SJSA1 (cell line): ENCODE results near the gene RETREG1. TPM values are rescaled to one million over a fixed set of nuclear protein-coding genes. Genes with fewer than 3 reads are reported as not detected.

Experiments used
- DNase-seq, 2 experiments: peaks; one replicate each; pipeline ENCODE4 v3.0.0-alpha.2; 2015 to 2020; ENCODE audit warnings: low spot score in 2 of 2, low read depth in 1 of 2
- H3K27ac ChIP-seq: fragments of 250-450 bp; sonication (Bioruptor Pico); 2 replicates; pipeline ENCODE4 v1.5.1; 2020; ENCODE audit warnings: mild to moderate bottlenecking, moderate library complexity
- H3K27me3 ChIP-seq: fragments of 250-450 bp; sonication (Bioruptor Pico); replicated peaks from 2 replicates; pipeline ENCODE4 v1.5.1; 2020; ENCODE audit warnings: mild to moderate bottlenecking, moderate library complexity
- H3K36me3 ChIP-seq: fragments of 250-450 bp; sonication (Bioruptor Pico); 2 replicates; pipeline ENCODE4 v1.5.1; 2020; ENCODE audit warnings: mild to moderate bottlenecking
- H3K4me1 ChIP-seq: fragments of 250-450 bp; sonication (Bioruptor Pico); replicated peaks from 2 replicates; pipeline ENCODE4 v1.6.1; 2021; ENCODE audit warnings: mild to moderate bottlenecking
- H3K4me3 ChIP-seq: fragments of 250-450 bp; sonication (Bioruptor Pico); 2 replicates; pipeline ENCODE4 v1.5.1; 2020; ENCODE audit warnings: mild to moderate bottlenecking
- H3K9me3 ChIP-seq: fragments of 250-450 bp; sonication (Bioruptor Pico); replicated peaks from 2 replicates; pipeline ENCODE4 v1.5.1; 2020; ENCODE audit warnings: mild to moderate bottlenecking
- total RNA-seq: library from RNA; depleted of rRNA; stranded (reverse); fragments of >200 nt; shearing (Covaris generic); gene quantifications from 2 replicates; pipeline ENCODE4 v1.2.3, GENCODE V29; 2014

Gene RETREG1
- total RNA-seq, 1 experiment from 2014 or later: 0.26 TPM

- no peak overlapping the region for H3K27ac ChIP-seq
- DNase-seq: no peak
- no peak overlapping the region for H3K4me3 ChIP-seq
- 0 out of 2 replicates have a peak, but pooled peaks cover 4% of the 10 kb centered on the region for H3K27me3 ChIP-seq
- no peaks in the 10 kb centered on the region for H3K4me1 ChIP-seq
- H3K9me3 ChIP-seq: no peaks in the 10 kb centered on the region
- H3K36me3 ChIP-seq: no peaks in the 10 kb centered on the region
Observed at GRCh38 chr5:16510098-16510497, 106.7 kb downstream of the RETREG1 start.

DNA sequence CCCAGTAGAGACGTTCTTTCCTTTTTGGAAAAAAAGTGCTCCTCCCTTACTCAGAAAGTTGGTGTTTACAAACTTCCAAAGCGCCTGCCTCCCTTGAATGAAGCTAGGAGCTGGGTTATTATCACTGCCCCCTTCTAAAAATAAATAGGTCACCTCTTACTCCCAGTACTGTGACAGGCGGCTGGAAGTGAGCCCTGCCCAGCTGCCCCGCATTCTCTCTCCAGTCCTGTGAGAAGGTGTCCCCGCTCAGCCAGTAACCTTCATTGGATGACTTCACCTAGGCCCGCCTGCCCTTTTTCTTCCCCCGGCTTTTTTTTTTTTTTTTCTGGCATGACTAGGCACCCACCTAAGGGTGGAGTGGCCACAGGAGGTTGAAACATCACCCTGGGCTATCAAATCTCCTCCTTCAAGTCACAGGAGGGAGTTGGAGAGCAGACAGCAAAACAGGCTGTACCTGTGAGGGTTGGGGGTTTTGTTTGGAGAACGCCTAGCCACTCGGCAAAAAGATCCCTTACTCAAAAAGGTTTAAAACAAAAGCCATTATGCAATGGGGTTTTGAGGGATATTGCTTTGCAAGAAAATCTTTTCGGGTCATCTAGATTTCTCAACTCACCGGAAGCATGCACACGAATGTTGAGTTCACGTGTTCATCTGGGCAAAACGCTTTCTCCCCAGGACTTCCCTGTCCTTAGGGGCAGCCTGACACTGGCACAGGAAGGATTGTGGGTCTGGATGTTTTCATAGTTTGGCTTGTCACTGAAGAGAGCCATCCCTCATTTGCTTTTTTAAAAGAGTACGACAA is 107.9 kb downstream of the RETREG1 start:
- Histone ChIP-seq H3K4me3 (no peak overlapping the region), H3K27ac (no peak overlapping the region), H3K9me3 (no peaks in the 10 kb centered on the region), H3K27me3 (0 out of 2 replicates have a peak, but pooled peaks cover under 1% of the 10 kb centered on the region), H3K4me1 (no peaks in the 10 kb centered on the region), H3K36me3 (no peaks in the 10 kb centered on the region)
- no peak for DNase-seq

DNA sequence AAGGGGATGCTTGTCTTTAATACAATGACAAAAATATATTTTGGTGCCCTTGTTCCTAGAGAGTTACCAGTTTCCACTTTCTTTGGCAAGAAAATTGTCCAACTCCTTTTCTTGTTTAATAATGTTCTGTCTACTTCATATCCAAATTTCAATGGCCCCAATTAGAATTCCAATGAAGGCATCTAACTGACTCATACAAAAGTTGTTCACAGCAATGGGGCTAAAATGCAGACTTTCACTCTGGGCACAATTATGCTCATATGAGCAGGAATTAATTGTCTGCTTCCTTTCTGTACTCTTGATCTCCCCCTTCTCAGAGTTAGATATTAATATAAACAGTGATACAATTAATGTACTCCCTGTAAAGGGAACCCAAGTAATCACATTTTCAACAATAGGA is 109.1 kb downstream of the RETREG1 start:
- Histone ChIP-seq H3K9me3 (no peaks in the 10 kb centered on the region), H3K36me3 (no peaks in the 10 kb centered on the region), H3K4me1 (peaks cover 5% of the 10 kb centered on the region; the same call in 1 of the 2 replicates), H3K27me3 (no peaks in the 10 kb centered on the region), H3K27ac (no peak overlapping the region), H3K4me3 (no peak overlapping the region)
- DNase-seq: no peak

DNA sequence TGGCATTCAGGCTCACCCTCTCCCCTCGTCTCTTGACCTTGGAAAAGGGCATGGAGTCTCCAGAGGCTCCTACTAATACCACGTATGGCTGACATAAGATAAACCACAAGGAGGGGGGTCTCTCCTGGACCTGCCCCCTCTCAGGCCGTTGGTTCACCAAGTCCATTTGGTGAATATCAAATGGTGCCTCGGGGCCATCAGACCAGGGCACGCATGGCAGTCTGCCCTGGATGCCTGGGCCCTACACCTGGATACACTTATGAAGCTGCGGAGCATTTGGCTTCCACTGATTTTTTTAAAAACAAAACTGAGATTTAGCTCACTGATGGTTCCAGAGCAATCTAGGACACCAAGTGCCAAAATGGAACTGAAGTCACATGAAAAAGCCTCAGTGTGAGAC is 110.9 kb downstream of the RETREG1 start:
- H3K27me3 ChIP-seq: no peaks in the 10 kb centered on the region
- DNase-seq: no peak
- H3K4me1 ChIP-seq: peaks cover 5% of the 10 kb centered on the region; the same call in 1 of the 2 replicates
- no peak overlapping the region for H3K4me3 ChIP-seq
- no peaks in the 10 kb centered on the region for H3K36me3 ChIP-seq
- no peak overlapping the region for H3K27ac ChIP-seq
- H3K9me3 ChIP-seq: no peaks in the 10 kb centered on the region

DNA sequence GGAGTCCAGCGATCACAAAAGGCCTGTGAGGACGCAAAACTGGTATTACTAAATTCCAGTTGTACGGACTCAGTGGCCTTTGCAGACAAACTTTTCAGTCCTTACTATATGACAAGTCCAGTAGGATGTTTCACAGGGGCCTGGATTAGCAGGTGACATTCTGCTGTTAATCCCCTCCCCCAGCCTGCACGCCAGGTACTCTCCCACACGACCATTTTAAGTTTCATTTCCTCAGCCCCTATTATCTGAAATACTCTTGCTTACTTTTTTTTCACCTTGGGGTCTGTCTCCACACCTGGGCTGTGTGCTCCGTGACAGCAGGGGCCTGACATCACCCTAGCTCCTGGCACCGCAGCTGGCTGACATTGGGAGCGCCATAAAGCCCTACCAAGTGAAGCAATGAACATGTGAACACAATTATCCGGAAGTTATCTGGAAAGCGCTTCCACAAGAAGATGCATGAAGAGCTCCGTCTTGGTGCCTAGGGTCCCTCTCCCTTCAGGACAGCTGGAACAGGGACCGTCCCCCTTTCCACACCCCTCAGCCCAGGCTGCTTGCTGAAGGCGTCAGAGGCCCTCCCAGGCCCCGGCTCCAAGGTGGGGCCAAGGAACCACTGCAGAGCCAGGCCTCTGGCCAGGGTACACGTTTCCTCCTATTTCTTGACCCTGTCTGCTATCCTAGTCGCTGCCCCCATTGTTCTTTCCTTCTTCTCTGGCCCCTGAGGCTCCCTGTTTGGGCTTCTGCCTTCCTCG is 111.5 kb downstream of the RETREG1 start:
- Histone ChIP-seq H3K27ac (no peak overlapping the region), H3K4me3 (no peak overlapping the region), H3K9me3 (no peaks in the 10 kb centered on the region), H3K4me1 (peaks cover 5% of the 10 kb centered on the region; the same call in 1 of the 2 replicates), H3K27me3 (no peaks in the 10 kb centered on the region), H3K36me3 (no peaks in the 10 kb centered on the region)
- DNase-seq: no peak

DNA sequence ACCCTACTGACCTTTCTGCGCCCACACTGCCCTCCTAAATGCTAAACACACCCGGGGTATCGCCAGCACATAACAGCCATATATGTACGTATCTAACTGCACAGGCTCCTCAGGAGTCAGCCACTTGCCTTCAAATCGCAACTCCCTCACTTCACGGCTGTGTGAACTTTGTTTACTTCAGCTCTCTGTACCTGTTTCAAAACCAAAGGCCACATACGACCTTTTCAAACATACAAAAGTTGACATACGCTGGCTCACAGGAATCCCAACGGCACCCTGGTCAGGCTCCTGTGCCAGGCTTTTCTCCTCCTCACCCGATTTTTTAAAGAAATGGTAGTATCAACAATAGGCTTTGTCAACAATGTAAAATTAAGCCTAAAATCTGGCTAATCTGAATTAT is 112.2 kb downstream of the RETREG1 start:
- no peaks in the 10 kb centered on the region for H3K36me3 ChIP-seq
- H3K9me3 ChIP-seq: no peaks in the 10 kb centered on the region
- no peaks in the 10 kb centered on the region for H3K27me3 ChIP-seq
- no peak overlapping the region for H3K27ac ChIP-seq
- no peak overlapping the region for H3K4me3 ChIP-seq
- DNase-seq: no peak
- H3K4me1 ChIP-seq: peaks cover 5% of the 10 kb centered on the region; the same call in 1 of the 2 replicates

DNA sequence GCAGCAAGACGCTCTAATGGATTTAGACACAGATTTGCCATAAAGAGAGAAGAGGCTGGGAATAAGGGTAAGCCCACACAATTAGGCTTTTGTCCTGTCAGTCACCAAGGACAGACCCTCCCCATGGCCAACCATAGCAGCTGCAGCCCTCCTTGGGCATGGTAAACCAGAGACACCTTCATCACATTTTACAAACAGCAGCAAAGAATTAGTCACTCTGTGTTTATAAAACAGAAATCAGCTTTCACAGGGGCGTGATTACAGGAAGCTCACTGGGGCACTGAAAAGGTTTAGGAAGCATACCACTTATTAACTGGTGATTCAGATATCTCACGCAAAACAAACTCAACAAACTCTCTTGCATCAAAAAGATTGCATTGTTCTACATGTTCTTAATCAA is 113.9 kb downstream of the RETREG1 start:
- Histone ChIP-seq H3K27ac (no peak overlapping the region), H3K4me1 (peaks cover 5% of the 10 kb centered on the region; the same call in 1 of the 2 replicates), H3K36me3 (no peaks in the 10 kb centered on the region), H3K27me3 (no peaks in the 10 kb centered on the region), H3K4me3 (no peak overlapping the region), H3K9me3 (no peaks in the 10 kb centered on the region)
- peak in 1 of 2 experiments; percentile 40 for DNase-seq

- Histone ChIP-seq H3K27ac (no peak overlapping the region), H3K36me3 (no peaks in the 10 kb centered on the region), H3K4me3 (no peak overlapping the region), H3K4me1 (peaks cover 5% of the 10 kb centered on the region; the same call in 1 of the 2 replicates), H3K9me3 (peaks cover under 1% of the 10 kb centered on the region; the same call in 1 of the 2 replicates), H3K27me3 (no peaks in the 10 kb centered on the region)
- no peak for DNase-seq
Observed at GRCh38 chr5:16500024-16500423, 116.8 kb downstream of the RETREG1 start.

- no peak for DNase-seq
- Histone ChIP-seq H3K36me3 (no peaks in the 10 kb centered on the region), H3K27ac (no peak overlapping the region), H3K4me3 (no peak overlapping the region), H3K27me3 (no peaks in the 10 kb centered on the region), H3K4me1 (no peaks in the 10 kb centered on the region), H3K9me3 (peaks cover 3% of the 10 kb centered on the region; the same call in 1 of the 2 replicates)
Observed at GRCh38 chr5:16497546-16497945, 119.3 kb downstream of the RETREG1 start.

DNA sequence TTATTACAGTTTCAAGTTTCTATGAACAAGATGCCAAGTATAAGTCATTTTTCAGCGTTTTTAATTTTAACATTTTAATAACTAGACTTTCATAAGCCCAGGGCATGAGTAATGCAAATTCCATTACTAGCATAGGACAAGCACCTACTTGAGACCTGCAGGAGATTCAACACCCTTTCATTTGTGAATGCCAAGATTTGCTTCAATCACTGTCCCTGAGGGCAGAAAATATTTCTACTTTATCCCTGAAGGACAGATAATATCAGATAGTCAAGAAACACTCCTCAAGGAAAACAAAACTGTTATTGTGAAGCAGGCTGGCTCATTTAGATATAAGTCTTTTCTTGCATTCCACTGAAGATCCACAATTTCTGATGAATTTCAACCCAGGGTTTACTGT is 123.5 kb downstream of the RETREG1 start:
- Histone ChIP-seq H3K4me1 (no peaks in the 10 kb centered on the region), H3K4me3 (no peak overlapping the region), H3K27me3 (no peaks in the 10 kb centered on the region), H3K27ac (no peak overlapping the region), H3K36me3 (no peaks in the 10 kb centered on the region), H3K9me3 (peaks cover 3% of the 10 kb centered on the region; the same call in 1 of the 2 replicates)
- no peak for DNase-seq

DNA sequence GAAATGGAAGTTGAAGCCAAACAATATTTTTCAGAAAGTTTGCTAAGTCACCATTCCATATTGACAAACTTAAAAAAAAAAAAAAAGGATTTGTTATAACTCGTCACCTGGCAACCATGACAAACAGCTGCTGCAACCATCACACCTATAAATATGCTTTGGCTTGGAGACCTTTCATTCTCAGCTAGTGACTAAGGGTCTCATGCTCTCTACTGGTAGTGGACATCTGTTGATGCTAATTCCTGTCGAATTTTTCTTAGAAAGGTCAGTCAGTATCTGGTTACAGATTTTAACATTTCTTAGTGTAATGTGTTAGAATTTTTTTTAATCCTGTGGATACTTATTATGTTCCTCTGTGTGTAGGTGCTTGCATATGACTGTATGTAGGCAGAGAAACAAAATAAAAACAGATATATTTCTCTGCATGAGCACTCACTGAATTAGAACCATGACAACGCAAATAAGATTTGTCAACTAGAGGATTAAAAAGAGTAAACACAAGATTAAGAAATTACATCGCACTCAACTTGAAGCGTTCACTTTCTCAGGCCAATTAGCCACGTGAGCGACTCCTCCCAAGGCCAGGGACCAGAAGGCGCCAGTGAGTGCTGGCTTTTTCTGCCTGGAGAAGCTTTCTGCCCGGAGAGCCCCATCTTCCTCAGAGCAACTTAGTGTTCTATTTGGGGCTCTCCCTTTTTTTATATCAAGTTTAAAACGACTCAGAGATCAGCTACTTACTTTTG is 124.2 kb downstream of the RETREG1 start:
- Histone ChIP-seq H3K27me3 (no peaks in the 10 kb centered on the region), H3K4me3 (no peak overlapping the region), H3K27ac (no peak overlapping the region), H3K4me1 (no peaks in the 10 kb centered on the region), H3K9me3 (peaks cover 3% of the 10 kb centered on the region; the same call in 1 of the 2 replicates), H3K36me3 (no peaks in the 10 kb centered on the region)
- DNase-seq: no peak

GRCh38 chr5:16490911-16491310 is 125.9 kb downstream of the RETREG1 start:
- H3K27me3 ChIP-seq: no peaks in the 10 kb centered on the region
- H3K9me3 ChIP-seq: peaks cover 3% of the 10 kb centered on the region; the same call in 1 of the 2 replicates
- H3K4me3 ChIP-seq: no peak overlapping the region
- no peak for DNase-seq
- no peak overlapping the region for H3K27ac ChIP-seq
- no peaks in the 10 kb centered on the region for H3K36me3 ChIP-seq
- no peaks in the 10 kb centered on the region for H3K4me1 ChIP-seq

DNA sequence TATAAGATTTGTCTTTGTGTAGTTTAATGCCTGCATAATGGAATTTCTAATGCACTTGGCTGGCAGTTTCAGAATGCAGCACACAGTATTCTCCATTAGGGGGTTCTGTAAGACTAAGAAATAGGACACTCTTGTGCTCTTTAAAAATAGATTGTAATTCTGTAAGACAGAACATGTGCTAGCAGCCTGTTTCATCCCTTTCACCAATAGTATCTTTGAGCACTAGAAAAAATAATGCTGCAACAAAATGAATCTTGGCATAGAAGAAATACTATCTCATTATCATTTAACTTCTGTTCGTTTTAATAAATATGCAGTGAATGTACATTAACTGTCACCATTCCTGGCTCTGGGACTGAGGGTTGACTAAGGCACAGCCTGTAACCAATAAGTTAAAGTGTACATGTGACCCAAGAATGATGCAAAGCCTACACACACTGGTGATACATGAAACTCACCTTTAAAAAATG is 127.4 kb downstream of the RETREG1 start:
- H3K27me3 ChIP-seq: peaks cover 12% of the 10 kb centered on the region; the same call in 1 of the 2 replicates
- H3K36me3 ChIP-seq: no peaks in the 10 kb centered on the region
- H3K9me3 ChIP-seq: no peaks in the 10 kb centered on the region
- peak in 1 of 2 experiments; percentile 40 for DNase-seq
- no peaks in the 10 kb centered on the region for H3K4me1 ChIP-seq
- H3K27ac ChIP-seq: no peak overlapping the region
- H3K4me3 ChIP-seq: no peak overlapping the region
